H9 (cell line): ENCODE data around the gene PLXND1. TPM values are rescaled to one million over a fixed set of nuclear protein-coding genes. Genes with fewer than 3 reads are reported as not detected.

Source experiments
- DNase-seq: peaks from one replicate; pipeline ENCODE4 v3.0.0-alpha.2; 2017
- H2AFZ ChIP-seq: one replicate; pipeline ENCODE4 v1.6.1; 2013; ENCODE audit warnings: mild to moderate bottlenecking, low read length, control low read depth, moderate library complexity
- H2AK5ac ChIP-seq: 2 replicates; pipeline ENCODE4 v1.6.1; 2013; ENCODE audit warnings: low read length, control low read depth, mixed read lengths; ENCODE audit not compliant: insufficient read length
- H2BK120ac ChIP-seq: one replicate; pipeline ENCODE4 v1.6.1; 2013; ENCODE audit warnings: low read depth, mild to moderate bottlenecking, low read length, control low read depth, inconsistent platforms; ENCODE audit not compliant: poor library complexity, severe bottlenecking
- H2BK12ac ChIP-seq: 2 replicates; pipeline ENCODE4 v1.6.1; 2013; ENCODE audit warnings: low read length, control low read depth, mixed read lengths, low read depth; ENCODE audit not compliant: insufficient read length
- H2BK15ac ChIP-seq: 2 replicates; pipeline ENCODE4 v1.6.1; 2013; ENCODE audit warnings: low read depth, low read length, control low read depth
- H2BK20ac ChIP-seq: one replicate; pipeline ENCODE4 v1.6.1; 2013; ENCODE audit warnings: low read depth, mild to moderate bottlenecking, low read length, control low read depth, inconsistent platforms; ENCODE audit not compliant: poor library complexity, severe bottlenecking
- H2BK5ac ChIP-seq: 2 replicates; pipeline ENCODE4 v1.6.1; 2013; ENCODE audit warnings: low read length, control low read depth, mixed read lengths; ENCODE audit not compliant: insufficient read length
- H3K14ac ChIP-seq: 2 replicates; pipeline ENCODE4 v1.6.1; 2013; ENCODE audit warnings: low read length, control low read depth; ENCODE audit not compliant: insufficient read depth
- H3K18ac ChIP-seq: 2 replicates; pipeline ENCODE4 v1.6.1; 2013; ENCODE audit warnings: low read depth, mild to moderate bottlenecking, mixed read lengths, low read length, control low read depth; ENCODE audit not compliant: insufficient read length
- H3K23ac ChIP-seq: 2 replicates; pipeline ENCODE4 v1.6.1; 2013; ENCODE audit warnings: low read length, control low read depth, mixed read lengths, low read depth; ENCODE audit not compliant: insufficient read length
- H3K23me2 ChIP-seq: 2 replicates; pipeline ENCODE4 v1.6.1; 2013; ENCODE audit warnings: low read depth, mild to moderate bottlenecking, mixed read lengths, low read length, control low read depth; ENCODE audit not compliant: insufficient read length, poor library complexity, severe bottlenecking
- H3K27ac ChIP-seq: 2 replicates; pipeline ENCODE4 v1.5.1; 2013; ENCODE audit warnings: low read length, control low read depth, mixed read lengths, low read depth; ENCODE audit not compliant: insufficient read length
- H3K27me3 ChIP-seq: 2 replicates; pipeline ENCODE4 v1.6.1; 2013; ENCODE audit warnings: low read length, control low read depth, inconsistent platforms; ENCODE audit not compliant: insufficient read depth
- H3K4ac ChIP-seq: 2 replicates; pipeline ENCODE4 v1.6.1; 2013; ENCODE audit warnings: low read depth, mild to moderate bottlenecking, control low read depth, inconsistent platforms, low read length, moderate library complexity
- H3K4me1 ChIP-seq: 2 replicates; pipeline ENCODE4 v1.6.1; 2013; ENCODE audit warnings: low read length, control low read depth, inconsistent platforms; ENCODE audit not compliant: insufficient read depth
- H3K4me2 ChIP-seq: 2 replicates; pipeline ENCODE4 v1.6.1; 2013; ENCODE audit warnings: low read length, control low read depth, mixed read lengths; ENCODE audit not compliant: insufficient read length, insufficient read depth
- H3K56ac ChIP-seq: 2 replicates; pipeline ENCODE4 v1.6.1; 2013; ENCODE audit warnings: low read depth, mild to moderate bottlenecking, mixed read lengths, low read length, control low read depth; ENCODE audit not compliant: insufficient read length
- H3K79me1 ChIP-seq: 2 replicates; pipeline ENCODE4 v1.6.1; 2013; ENCODE audit warnings: low read depth, mild to moderate bottlenecking, moderate library complexity, low read length, control low read depth, inconsistent platforms; ENCODE audit not compliant: insufficient read depth, poor library complexity, severe bottlenecking
- H3K79me2 ChIP-seq: 2 replicates; pipeline ENCODE4 v1.6.1; 2013; ENCODE audit warnings: low read length, control low read depth, inconsistent platforms; ENCODE audit not compliant: insufficient read depth
- H3K9ac ChIP-seq: 2 replicates; pipeline ENCODE4 v1.6.1; 2013; ENCODE audit warnings: low read length, control low read depth, mixed read lengths; ENCODE audit not compliant: insufficient read length; ENCODE audit errors: extremely low read depth
- H3K9me3 ChIP-seq: one replicate; pipeline ENCODE4 v1.6.1; 2013; ENCODE audit warnings: low read depth, low read length, inconsistent platforms; ENCODE audit not compliant: control insufficient read depth
- H3T11ph ChIP-seq: one replicate; pipeline ENCODE4 v1.6.1; 2013; ENCODE audit warnings: mild to moderate bottlenecking, low read length, control low read depth, inconsistent platforms
- H4K20me1 ChIP-seq: one replicate; pipeline ENCODE4 v1.6.1; 2013; ENCODE audit not compliant: control insufficient read depth, insufficient read length, insufficient read depth
- H4K5ac ChIP-seq: 2 replicates; pipeline ENCODE4 v1.6.1; 2013; ENCODE audit warnings: low read depth, mild to moderate bottlenecking, mixed read lengths, low read length, control low read depth; ENCODE audit not compliant: insufficient read length
- H4K8ac ChIP-seq: replicated peaks from 2 replicates; pipeline ENCODE4 v1.6.1; 2013; ENCODE audit warnings: low read length, control low read depth, mixed read lengths, low read depth; ENCODE audit not compliant: insufficient read length
- H4K91ac ChIP-seq: 2 replicates; pipeline ENCODE4 v1.6.1; 2013; ENCODE audit warnings: low read depth, mild to moderate bottlenecking, moderate library complexity, mixed read lengths, low read length, control low read depth; ENCODE audit not compliant: insufficient read length
- H3K27ac Mint-ChIP-seq, 3 experiments: 2 replicates in 2 of 3; 3 replicates in 1 of 3; pipeline ENCODE4 v1.8.0; 2020 to 2021; ENCODE audit warnings: mixed read lengths in 3 of 3, mild to moderate bottlenecking in 1 of 3, moderate library complexity in 1 of 3
- H3K27me3 Mint-ChIP-seq: 2 replicates; pipeline ENCODE4 v1.8.0; 2021; ENCODE audit warnings: low read depth, mild to moderate bottlenecking, moderate library complexity, mixed read lengths
- H3K36me3 Mint-ChIP-seq, 3 experiments: 2 replicates in 2 of 3; 3 replicates in 1 of 3; pipeline ENCODE4 v1.8.0; 2020 to 2021; ENCODE audit warnings: low read depth in 3 of 3, mixed read lengths in 3 of 3; ENCODE audit not compliant: insufficient read depth in 1 of 3
- H3K4me1 Mint-ChIP-seq, 2 experiments: 2 replicates each; pipeline ENCODE4 v1.8.0; 2020; ENCODE audit warnings: mixed read lengths in 2 of 2
- H3K4me3 Mint-ChIP-seq, 2 experiments: 2 replicates in 1 of 2; 3 replicates in 1 of 2; pipeline ENCODE4 v1.8.0; 2020 to 2021; ENCODE audit warnings: mild to moderate bottlenecking in 2 of 2, mixed read lengths in 2 of 2, moderate library complexity in 1 of 2
- H3K9me3 Mint-ChIP-seq, 2 experiments: 2 replicates in 1 of 2; 3 replicates in 1 of 2; pipeline ENCODE4 v1.8.0; 2020; ENCODE audit warnings: mild to moderate bottlenecking in 2 of 2, mixed read lengths in 2 of 2, moderate library complexity in 1 of 2
- WGBS: extraction: QIAGEN DNeasy Blood & Tissue Kit; methylation state at CpG from one replicate; pipeline ENCODE4 v1.1.7; 2013; ENCODE audit warnings: missing lambda C conversion rate, low lambda C conversion rate, mixed read lengths; ENCODE audit not compliant: insufficient read length; ENCODE audit errors: extremely low coverage; 5-methylcytosine and 5-hydroxymethylcytosine counted together
- total RNA-seq: library from RNA; stranded (reverse); gene quantifications from 2 replicates; pipeline ENCODE4 v1.2.1, GENCODE V29; 2021
- TF ChIP-seq, protein P1 (sequence below): fragments of 200-600 bp; sonication (generic); conservative IDR thresholded peaks from 3 replicates; pipeline ENCODE4 v1.8.0; 2021; ENCODE audit warnings: antibody characterized with exemption, mild to moderate bottlenecking

The PLXND1 gene
- total RNA-seq, 1 experiment from 2014 or later: 50.9 TPM

DNA sequence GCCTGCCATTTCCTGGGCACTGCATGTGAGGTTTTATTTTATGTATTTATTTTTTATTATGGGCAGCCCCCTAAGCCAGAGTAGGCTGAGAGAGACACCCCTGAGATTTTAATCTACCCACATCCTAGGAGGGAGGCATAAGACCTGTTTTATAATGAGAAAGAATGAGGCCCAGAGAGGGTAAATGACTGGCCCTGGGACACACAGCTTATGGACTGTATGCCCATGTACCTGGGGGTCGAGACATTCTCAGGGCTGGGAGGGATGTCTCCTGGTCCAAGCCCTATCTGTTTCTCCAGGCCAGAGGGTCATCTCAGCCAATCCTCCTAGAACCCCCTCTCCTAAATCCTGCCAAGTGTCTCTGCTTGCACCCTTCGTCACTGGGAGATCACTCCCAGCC lies 6.1 kb downstream of the PLXND1 start:
- peaks cover 4% of the 10 kb centered on the region; the same call in 1 of the 2 replicates for H3K79me2 ChIP-seq
- peak overlapping the region in 1 of 2 experiments; percentile 39; a peak in 1 of 5 replicates for H3K4me3 Mint-ChIP-seq
- no peak overlapping the region for H3K27ac ChIP-seq

More for the DNA sequence above, 6.1 kb downstream of the PLXND1 start:
- H4K8ac ChIP-seq: no peak overlapping the region
- no peaks in the 10 kb centered on the region for H3K9me3 ChIP-seq
- peaks cover 19% of the 10 kb centered on the region for H3K27me3 Mint-ChIP-seq
- H4K91ac ChIP-seq: no peak overlapping the region
- H3K23ac ChIP-seq: no peak overlapping the region
- H2AK5ac ChIP-seq: no peak overlapping the region
- no peak overlapping the region for H2BK15ac ChIP-seq
- no peak overlapping the region for H4K5ac ChIP-seq
- peaks cover 2% of the 10 kb centered on the region; the same call in 1 of the 2 replicates for H3K27me3 ChIP-seq
- no peak overlapping the region; a peak in 2 of 7 replicates for H3K27ac Mint-ChIP-seq
- H4K20me1 ChIP-seq: no peaks in the 10 kb centered on the region
- no peak overlapping the region for H3K14ac ChIP-seq
- no peaks in the 10 kb centered on the region for H3K79me1 ChIP-seq
- no peak overlapping the region for H3K56ac ChIP-seq
- no peak overlapping the region for H3T11ph ChIP-seq
- peaks cover 0 to 1% (median 0%) of the 10 kb centered on the region in 3 experiments; a peak in 3 of 7 replicates for H3K36me3 Mint-ChIP-seq
- no peak overlapping the region for H2BK120ac ChIP-seq
- H3K9ac ChIP-seq: no peak overlapping the region
- WGBS: no CpG with 5 or more reads among the region's 2 CpGs
- H2BK12ac ChIP-seq: no peak overlapping the region
- no peak overlapping the region for H3K4me2 ChIP-seq
- H3K18ac ChIP-seq: no peak overlapping the region
- peaks cover 68 to 84% of the 10 kb centered on the region in 2 experiments for H3K4me1 Mint-ChIP-seq
- no peak overlapping the region for H3K4ac ChIP-seq
- no peak for DNase-seq
- no peaks in the 10 kb centered on the region for H3K23me2 ChIP-seq
- no peak overlapping the region for H2BK20ac ChIP-seq
- H2AFZ ChIP-seq: no peak overlapping the region
- TF ChIP-seq, protein P1, sequence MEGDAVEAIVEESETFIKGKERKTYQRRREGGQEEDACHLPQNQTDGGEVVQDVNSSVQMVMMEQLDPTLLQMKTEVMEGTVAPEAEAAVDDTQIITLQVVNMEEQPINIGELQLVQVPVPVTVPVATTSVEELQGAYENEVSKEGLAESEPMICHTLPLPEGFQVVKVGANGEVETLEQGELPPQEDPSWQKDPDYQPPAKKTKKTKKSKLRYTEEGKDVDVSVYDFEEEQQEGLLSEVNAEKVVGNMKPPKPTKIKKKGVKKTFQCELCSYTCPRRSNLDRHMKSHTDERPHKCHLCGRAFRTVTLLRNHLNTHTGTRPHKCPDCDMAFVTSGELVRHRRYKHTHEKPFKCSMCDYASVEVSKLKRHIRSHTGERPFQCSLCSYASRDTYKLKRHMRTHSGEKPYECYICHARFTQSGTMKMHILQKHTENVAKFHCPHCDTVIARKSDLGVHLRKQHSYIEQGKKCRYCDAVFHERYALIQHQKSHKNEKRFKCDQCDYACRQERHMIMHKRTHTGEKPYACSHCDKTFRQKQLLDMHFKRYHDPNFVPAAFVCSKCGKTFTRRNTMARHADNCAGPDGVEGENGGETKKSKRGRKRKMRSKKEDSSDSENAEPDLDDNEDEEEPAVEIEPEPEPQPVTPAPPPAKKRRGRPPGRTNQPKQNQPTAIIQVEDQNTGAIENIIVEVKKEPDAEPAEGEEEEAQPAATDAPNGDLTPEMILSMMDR: no peak
- H3K4me1 ChIP-seq: peaks cover 2% of the 10 kb centered on the region; the same call in 1 of the 2 replicates
- no peak overlapping the region for H2BK5ac ChIP-seq
- peaks cover 0 to 2% of the 10 kb centered on the region in 2 experiments; a peak in 1 of 5 replicates for H3K9me3 Mint-ChIP-seq
